ENCODE measurements around the gene GIMAP7. TPM values are rescaled to one million over a fixed set of nuclear protein-coding genes. Genes with fewer than 3 reads are reported as not detected.

Gene GIMAP7
- total and polyA plus RNA-seq, 9 donors: 2.3 to 30.3 (median 7.1) TPM

GRCh38 chr7:150556521-150557138 lies 42.0 kb downstream of the GIMAP7 start:
- 47 to 65% (median 48%) methylated on average over 4 of the region's 4 CpGs for WGBS, 3 donors
- Histone ChIP-seq H3K27me3 (no peaks in the 10 kb centered on the region), H3K4me3 (no peak overlapping the region), H3K9me3 (no peaks in the 10 kb centered on the region), H3K27ac (no peak overlapping the region), H3K4me1 (ENCODE audit: insufficient read depth) (no peaks in the 10 kb centered on the region), H3K36me3 (no peaks in the 10 kb centered on the region)
- DNase-seq: no peak
- intact Hi-C loops (cut with DNase I): no loop called here
- TF ChIP-seq EP300 (IDR thresholded peaks at IDR 0.05) (no peak), POLR2A (IDR thresholded peaks at IDR 0.05) (no peak), CTCF (IDR thresholded peaks at IDR 0.05) (no peak)

- Histone ChIP-seq H3K4me3 (no peak overlapping the region), H3K27me3 (no peaks in the 10 kb centered on the region), H3K9me3 (no peaks in the 10 kb centered on the region), H3K27ac (no peak overlapping the region), H3K36me3 (no peaks in the 10 kb centered on the region), H3K4me1 (ENCODE audit: insufficient read depth) (no peaks in the 10 kb centered on the region)
- TF ChIP-seq EP300 (IDR thresholded peaks at IDR 0.05) (no peak), CTCF (IDR thresholded peaks at IDR 0.05) (no peak), POLR2A (IDR thresholded peaks at IDR 0.05) (no peak)
- intact Hi-C loops (cut with DNase I): no loop called here
- WGBS, 3 donors: 0 to 77% (median 58%) methylated on average over 1 of the region's 1 CpG
- DNase-seq: no peak
Measured at GRCh38 chr7:150560486-150560885, 45.8 kb downstream of the GIMAP7 start.

- Histone ChIP-seq H3K4me1 (ENCODE audit: insufficient read depth) (no peaks in the 10 kb centered on the region), H3K4me3 (no peak overlapping the region), H3K9me3 (no peaks in the 10 kb centered on the region), H3K27me3 (no peaks in the 10 kb centered on the region), H3K27ac (no peak overlapping the region), H3K36me3 (no peaks in the 10 kb centered on the region)
- no peak for DNase-seq
- intact Hi-C loops (cut with DNase I): no loop called here
- TF ChIP-seq CTCF (IDR thresholded peaks at IDR 0.05): no peak
- TF ChIP-seq EP300 (IDR thresholded peaks at IDR 0.05): no peak
- TF ChIP-seq POLR2A (IDR thresholded peaks at IDR 0.05): no peak
- 32 to 60% (median 54%) methylated on average over 2 of the region's 2 CpGs for WGBS, 3 donors
Measured at GRCh38 chr7:150562919-150563318, 48.2 kb downstream of the GIMAP7 start.

- 21 to 30% (median 21%) methylated on average over 5 of the region's 5 CpGs for WGBS, 3 donors
- DNase-seq: no peak
- Histone ChIP-seq H3K27me3 (no peaks in the 10 kb centered on the region), H3K9me3 (no peaks in the 10 kb centered on the region), H3K36me3 (no peaks in the 10 kb centered on the region), H3K27ac (no peak overlapping the region), H3K4me1 (ENCODE audit: insufficient read depth) (no peaks in the 10 kb centered on the region), H3K4me3 (no peak overlapping the region)
- intact Hi-C loops (cut with DNase I): no loop called here
- TF ChIP-seq CTCF (IDR thresholded peaks at IDR 0.05): no peak
- TF ChIP-seq EP300 (IDR thresholded peaks at IDR 0.05): no peak
- TF ChIP-seq POLR2A (IDR thresholded peaks at IDR 0.05): no peak
Measured at GRCh38 chr7:150564006-150564405, 49.3 kb downstream of the GIMAP7 start.
